IPS DF 6.9 (cell line): ENCODE results near the gene NDUFA8.

Source experiments
- DNase-seq: peaks from one replicate; pipeline ENCODE4 v3.0.0-alpha.2; 2013; ENCODE audit warnings: low read depth, low spot score
- H3K27ac ChIP-seq: one replicate; pipeline ENCODE4 v1.5.1; 2013; ENCODE audit warnings: low read length, control low read depth
- H3K27me3 ChIP-seq: 2 replicates; pipeline ENCODE4 v1.6.1; 2013; ENCODE audit warnings: mild to moderate bottlenecking, low read length; ENCODE audit not compliant: control insufficient read depth, insufficient read depth
- H3K36me3 ChIP-seq: 2 replicates; pipeline ENCODE4 v1.6.1; 2013; ENCODE audit warnings: low read length; ENCODE audit not compliant: control insufficient read depth, insufficient read depth
- H3K4me1 ChIP-seq: 2 replicates; pipeline ENCODE4 v1.6.1; 2013; ENCODE audit warnings: low read length; ENCODE audit not compliant: control insufficient read depth, insufficient read depth
- H3K4me3 ChIP-seq: 2 replicates; pipeline ENCODE4 v1.5.1; 2013; ENCODE audit warnings: mild to moderate bottlenecking, low read length
- H3K9me3 ChIP-seq: 2 replicates; pipeline ENCODE4 v1.6.1; 2013; ENCODE audit warnings: low read length, inconsistent platforms; ENCODE audit not compliant: control insufficient read depth, insufficient read depth
- WGBS: extraction: QIAGEN DNeasy Blood & Tissue Kit; methylation state at CpG from one replicate; pipeline ENCODE4 v1.1.7; 2013; ENCODE audit warnings: mixed read lengths, missing lambda C conversion rate; ENCODE audit not compliant: insufficient read length, insufficient coverage; 5-methylcytosine and 5-hydroxymethylcytosine counted together

The NDUFA8 gene

GRCh38 chr9:122113574-122113973 lies 46.0 kb downstream of the NDUFA8 start:
- no CpG with 5 or more reads among the region's 5 CpGs for WGBS

GRCh38 chr9:122112238-122112637 lies 47.3 kb downstream of the NDUFA8 start:
- Histone ChIP-seq H3K9me3 (no peaks in the 10 kb centered on the region), H3K4me1 (peaks cover 10% of the 10 kb centered on the region), H3K27ac (no peak overlapping the region), H3K4me3 (no peak overlapping the region), H3K27me3 (no peaks in the 10 kb centered on the region), H3K36me3 (no peaks in the 10 kb centered on the region)
- DNase-seq = no peak
- no CpG with 5 or more reads among the region's 6 CpGs for WGBS

More at GRCh38 chr9:122113574-122113973, 46.0 kb downstream of the NDUFA8 start:
- H3K27ac ChIP-seq = no peak overlapping the region
- no peak for DNase-seq
- no peak overlapping the region for H3K4me3 ChIP-seq
- H3K36me3 ChIP-seq = no peaks in the 10 kb centered on the region
- peaks cover 10% of the 10 kb centered on the region for H3K4me1 ChIP-seq
- no peaks in the 10 kb centered on the region for H3K27me3 ChIP-seq
- no peaks in the 10 kb centered on the region for H3K9me3 ChIP-seq

GRCh38 chr9:122111413-122112085 lies 48.0 kb downstream of the NDUFA8 start:
- no peaks in the 10 kb centered on the region for H3K27me3 ChIP-seq
- no peaks in the 10 kb centered on the region for H3K36me3 ChIP-seq
- no peak overlapping the region for H3K27ac ChIP-seq
- H3K4me3 ChIP-seq = no peak overlapping the region
- peaks cover 10% of the 10 kb centered on the region for H3K4me1 ChIP-seq
- no peaks in the 10 kb centered on the region for H3K9me3 ChIP-seq
- DNase-seq = no peak
- WGBS = no CpG with 5 or more reads among the region's 9 CpGs

- peaks cover 2% of the 10 kb centered on the region; the same call in 1 of the 2 replicates for H3K4me1 ChIP-seq
- no CpG with 5 or more reads among the region's 7 CpGs for WGBS
- H3K4me3 ChIP-seq = no peak overlapping the region
- no peaks in the 10 kb centered on the region for H3K36me3 ChIP-seq
- H3K9me3 ChIP-seq = no peaks in the 10 kb centered on the region
- no peak for DNase-seq
- H3K27me3 ChIP-seq = no peaks in the 10 kb centered on the region
- no peak overlapping the region for H3K27ac ChIP-seq
Observed at GRCh38 chr9:122110100-122110833, 49.3 kb downstream of the NDUFA8 start.

- WGBS = no CpG with 5 or more reads among the region's 3 CpGs
- no peak for DNase-seq
- H3K27me3 ChIP-seq = no peaks in the 10 kb centered on the region
- no peak overlapping the region for H3K4me3 ChIP-seq
- no peaks in the 10 kb centered on the region for H3K4me1 ChIP-seq
- no peak overlapping the region for H3K27ac ChIP-seq
- H3K36me3 ChIP-seq = no peaks in the 10 kb centered on the region
- H3K9me3 ChIP-seq = no peaks in the 10 kb centered on the region
Observed at GRCh38 chr9:122109035-122109813, 50.4 kb downstream of the NDUFA8 start.

- WGBS = no CpG with 5 or more reads among the region's 7 CpGs
- Histone ChIP-seq H3K27ac (no peak overlapping the region), H3K36me3 (no peaks in the 10 kb centered on the region), H3K4me3 (no peak overlapping the region), H3K4me1 (no peaks in the 10 kb centered on the region), H3K27me3 (no peaks in the 10 kb centered on the region), H3K9me3 (no peaks in the 10 kb centered on the region)
- no peak for DNase-seq
Observed at GRCh38 chr9:122107291-122107805, 52.2 kb downstream of the NDUFA8 start.

GRCh38 chr9:122106576-122106975 lies 53.0 kb downstream of the NDUFA8 start:
- no peaks in the 10 kb centered on the region for H3K36me3 ChIP-seq
- no CpG with 5 or more reads among the region's 2 CpGs for WGBS
- H3K9me3 ChIP-seq = no peaks in the 10 kb centered on the region
- H3K27ac ChIP-seq = no peak overlapping the region
- H3K4me3 ChIP-seq = no peak overlapping the region
- no peaks in the 10 kb centered on the region for H3K4me1 ChIP-seq
- no peak for DNase-seq
- H3K27me3 ChIP-seq = no peaks in the 10 kb centered on the region

- Histone ChIP-seq H3K4me1 (no peaks in the 10 kb centered on the region), H3K4me3 (no peak overlapping the region), H3K36me3 (no peaks in the 10 kb centered on the region), H3K27ac (no peak overlapping the region), H3K27me3 (no peaks in the 10 kb centered on the region), H3K9me3 (no peaks in the 10 kb centered on the region)
- WGBS = no CpG with 5 or more reads among the region's 1 CpG
- DNase-seq = no peak
Observed at GRCh38 chr9:122103985-122104384, 55.6 kb downstream of the NDUFA8 start.

- H3K27ac ChIP-seq = no peak overlapping the region
- H3K4me3 ChIP-seq = no peak overlapping the region
- no peak for DNase-seq
- no peaks in the 10 kb centered on the region for H3K9me3 ChIP-seq
- no CpG with 5 or more reads among the region's 2 CpGs for WGBS
- no peaks in the 10 kb centered on the region for H3K4me1 ChIP-seq
- no peaks in the 10 kb centered on the region for H3K36me3 ChIP-seq
- H3K27me3 ChIP-seq = no peaks in the 10 kb centered on the region
Observed at GRCh38 chr9:122102156-122102555, 57.4 kb downstream of the NDUFA8 start.

GRCh38 chr9:122100756-122101155 lies 58.8 kb downstream of the NDUFA8 start:
- WGBS = no CpG with 5 or more reads among the region's 7 CpGs
- H3K36me3 ChIP-seq = no peaks in the 10 kb centered on the region
- H3K4me1 ChIP-seq = no peaks in the 10 kb centered on the region

More at GRCh38 chr9:122100756-122101155, 58.8 kb downstream of the NDUFA8 start:
- no peak for DNase-seq
- Histone ChIP-seq H3K27ac (no peak overlapping the region), H3K27me3 (no peaks in the 10 kb centered on the region), H3K9me3 (no peaks in the 10 kb centered on the region), H3K4me3 (no peak overlapping the region)
